Testis (tissue), 2 donors: Measurements from ENCODE around the gene TBCCD1.

Source experiments
- CTCF ChIP-seq, 3 experiments: fragments of 450-650 bp in 2 of 3; fragments of 200-600 bp in 1 of 3; sonication (generic) in 1 of 3; IDR thresholded peaks; one replicate each; pipeline ENCODE4 v1.5.1; 2016 to 2019; ENCODE audit warnings: antibody characterized with exemption in 3 of 3, mild to moderate bottlenecking in 2 of 3, moderate library complexity in 1 of 3
- POLR2A ChIP-seq: fragments of 450-650 bp; IDR thresholded peaks from one replicate; pipeline ENCODE4 v1.6.1; 2017; ENCODE audit warnings: antibody characterized with exemption, mild to moderate bottlenecking, moderate library complexity

GRCh38 chr3:186614597-186615483, 47.7 kb upstream of the TBCCD1 start:
- TF ChIP-seq CTCF (IDR thresholded peaks at IDR 0.05) = peak; percentile 82 to 98 (median 91)
- no peak for TF ChIP-seq POLR2A
